SH-SY5Y (cell line): ENCODE data around the gene SEMA3C.

ENCODE experiments used
- GATA2 ChIP-seq: IDR thresholded peaks from 2 replicates; pipeline ENCODE4 v1.6.1; 2011; ENCODE audit warnings: mild to moderate bottlenecking, low read depth, low read length
- GATA3 ChIP-seq: IDR thresholded peaks from 2 replicates; pipeline ENCODE4 v1.6.1; 2011; ENCODE audit warnings: low read depth, mild to moderate bottlenecking, low read length, moderate library complexity

- no peak for TF ChIP-seq GATA2
- no peak for TF ChIP-seq GATA3
Measured at GRCh38 chr7:80941208-80941758, 22.4 kb upstream of the SEMA3C start.
